IPS-15b (cell line): ENCODE data around the gene ASIC1.

Source experiments
- H3K27me3 ChIP-seq: one replicate; pipeline ENCODE4 v1.6.1; 2013; ENCODE audit warnings: low read length; ENCODE audit not compliant: control insufficient read depth, insufficient read depth
- H3K36me3 ChIP-seq: one replicate; pipeline ENCODE4 v1.6.1; 2013; ENCODE audit warnings: low read length; ENCODE audit not compliant: control insufficient read depth, insufficient read depth
- H3K4me1 ChIP-seq: one replicate; pipeline ENCODE4 v1.6.1; 2013; ENCODE audit warnings: mild to moderate bottlenecking, low read length; ENCODE audit not compliant: control insufficient read depth, insufficient read depth
- H3K4me3 ChIP-seq: one replicate; pipeline ENCODE4 v1.5.1; 2013; ENCODE audit warnings: low read depth, low read length
- H3K9ac ChIP-seq: one replicate; pipeline ENCODE4 v1.6.1; 2013; ENCODE audit warnings: low read depth, mild to moderate bottlenecking, low read length
- H3K9me3 ChIP-seq: one replicate; pipeline ENCODE4 v1.6.1; 2013; ENCODE audit warnings: mild to moderate bottlenecking, low read length; ENCODE audit not compliant: control insufficient read depth, insufficient read depth

The ASIC1 gene

DNA sequence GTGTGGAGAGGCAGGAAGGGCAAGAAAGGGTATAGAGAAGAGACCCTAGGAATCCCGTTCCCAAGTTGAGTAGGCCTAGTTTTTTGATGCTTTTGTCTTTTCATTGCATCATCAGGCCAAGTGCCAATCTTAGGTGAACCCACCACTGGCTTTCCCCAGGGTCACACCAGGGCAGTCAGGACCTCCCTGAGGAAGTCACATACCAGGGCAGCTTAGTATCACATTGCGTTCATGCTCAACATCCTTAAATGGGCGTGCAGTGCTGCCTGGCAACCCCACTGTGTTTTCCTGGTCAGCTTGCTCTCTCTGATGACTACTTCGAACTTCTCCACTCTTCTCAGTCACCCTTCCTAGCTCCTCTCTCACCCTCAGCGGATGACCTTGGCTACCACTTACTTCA is 9.0 kb downstream of the ASIC1 start:
- Histone ChIP-seq H3K27me3 (peaks cover 8% of the 10 kb centered on the region), H3K9ac (no peak overlapping the region), H3K9me3 (no peaks in the 10 kb centered on the region), H3K36me3 (no peaks in the 10 kb centered on the region), H3K4me3 (no peak overlapping the region), H3K4me1 (peaks cover 3% of the 10 kb centered on the region)

DNA sequence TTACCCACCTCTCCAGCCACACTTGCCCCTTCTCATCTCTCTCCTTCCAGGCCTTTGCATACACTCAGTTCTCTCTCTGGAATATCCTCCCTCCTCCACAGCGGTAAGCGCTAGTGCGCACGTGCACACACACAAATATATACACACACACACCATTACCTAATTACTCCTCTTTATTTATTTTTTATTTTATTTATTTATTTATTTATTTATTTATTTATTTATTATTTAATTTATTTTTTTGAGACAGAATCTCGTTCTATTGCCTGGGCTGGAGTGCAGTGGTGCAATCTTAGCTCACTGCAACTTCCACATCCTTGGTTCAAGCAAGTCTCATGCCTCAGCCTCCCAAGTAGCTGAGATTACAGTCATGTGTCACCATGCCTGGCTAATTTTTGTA is 11.7 kb downstream of the ASIC1 start:
- Histone ChIP-seq H3K27me3 (no peaks in the 10 kb centered on the region), H3K4me1 (peaks cover 6% of the 10 kb centered on the region), H3K4me3 (no peak overlapping the region), H3K9me3 (no peaks in the 10 kb centered on the region), H3K36me3 (no peaks in the 10 kb centered on the region), H3K9ac (no peak overlapping the region)

DNA sequence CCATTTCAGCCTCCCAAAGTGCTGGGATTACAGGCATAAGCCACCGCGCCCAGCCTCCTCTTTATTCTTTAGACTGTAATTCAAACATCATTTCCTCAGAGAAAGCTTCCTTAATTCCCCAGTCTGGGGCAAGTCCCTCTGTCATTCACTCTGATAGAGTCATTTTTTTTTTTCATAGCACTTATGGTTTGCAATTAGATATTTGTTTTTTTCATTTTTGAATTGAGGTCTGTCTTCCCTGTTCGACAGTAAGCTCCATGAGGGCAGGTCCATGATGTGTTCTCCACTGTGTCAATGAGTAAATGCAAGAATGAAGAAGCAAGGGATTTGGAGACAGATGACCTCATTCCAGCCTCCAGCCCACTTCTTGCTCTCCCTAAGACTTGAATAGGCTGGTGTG is 12.1 kb downstream of the ASIC1 start:
- Histone ChIP-seq H3K4me1 (peaks cover 6% of the 10 kb centered on the region), H3K4me3 (no peak overlapping the region), H3K9ac (no peak overlapping the region), H3K36me3 (no peaks in the 10 kb centered on the region), H3K9me3 (no peaks in the 10 kb centered on the region), H3K27me3 (no peaks in the 10 kb centered on the region)

DNA sequence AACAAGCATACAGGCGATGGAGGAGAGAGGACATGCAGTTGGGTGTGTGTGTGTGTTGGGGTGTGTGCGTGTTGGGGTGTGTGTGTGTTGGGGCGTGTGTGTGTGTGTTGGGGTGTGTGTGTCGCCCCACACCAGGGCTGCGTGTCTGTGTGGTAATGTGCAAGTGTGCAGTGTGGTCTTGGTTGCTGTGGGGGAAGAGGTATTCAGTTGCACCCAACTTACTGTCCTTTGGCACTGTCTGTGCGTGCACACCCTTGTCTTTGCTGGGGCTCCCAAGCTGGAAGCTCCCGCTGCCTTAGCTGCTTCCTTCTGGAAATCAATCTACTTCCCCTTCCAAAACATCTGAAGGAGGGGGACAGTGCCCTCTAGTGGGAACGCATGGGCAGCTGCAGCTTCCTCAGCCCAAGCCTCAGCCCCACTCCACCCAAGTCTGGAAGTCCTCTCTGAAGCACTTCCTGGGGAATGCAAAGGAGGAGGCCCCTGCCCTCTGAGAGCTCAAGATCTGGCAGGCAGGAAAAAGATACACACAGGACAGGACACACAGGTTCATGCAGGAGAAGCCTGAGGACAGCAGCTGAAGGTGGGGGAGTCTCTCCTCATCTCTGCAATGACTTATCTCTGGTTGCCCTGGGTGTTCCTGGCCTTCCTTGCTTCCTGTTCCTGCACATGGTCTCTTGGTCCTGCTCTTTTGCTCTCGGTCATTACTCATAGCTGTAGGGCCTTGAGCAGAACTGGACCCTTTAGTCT is 13.1 kb downstream of the ASIC1 start:
- no peaks in the 10 kb centered on the region for H3K27me3 ChIP-seq
- no peak overlapping the region for H3K4me3 ChIP-seq
- H3K4me1 ChIP-seq: peaks cover 6% of the 10 kb centered on the region
- no peaks in the 10 kb centered on the region for H3K9me3 ChIP-seq
- no peak overlapping the region for H3K9ac ChIP-seq
- no peaks in the 10 kb centered on the region for H3K36me3 ChIP-seq

DNA sequence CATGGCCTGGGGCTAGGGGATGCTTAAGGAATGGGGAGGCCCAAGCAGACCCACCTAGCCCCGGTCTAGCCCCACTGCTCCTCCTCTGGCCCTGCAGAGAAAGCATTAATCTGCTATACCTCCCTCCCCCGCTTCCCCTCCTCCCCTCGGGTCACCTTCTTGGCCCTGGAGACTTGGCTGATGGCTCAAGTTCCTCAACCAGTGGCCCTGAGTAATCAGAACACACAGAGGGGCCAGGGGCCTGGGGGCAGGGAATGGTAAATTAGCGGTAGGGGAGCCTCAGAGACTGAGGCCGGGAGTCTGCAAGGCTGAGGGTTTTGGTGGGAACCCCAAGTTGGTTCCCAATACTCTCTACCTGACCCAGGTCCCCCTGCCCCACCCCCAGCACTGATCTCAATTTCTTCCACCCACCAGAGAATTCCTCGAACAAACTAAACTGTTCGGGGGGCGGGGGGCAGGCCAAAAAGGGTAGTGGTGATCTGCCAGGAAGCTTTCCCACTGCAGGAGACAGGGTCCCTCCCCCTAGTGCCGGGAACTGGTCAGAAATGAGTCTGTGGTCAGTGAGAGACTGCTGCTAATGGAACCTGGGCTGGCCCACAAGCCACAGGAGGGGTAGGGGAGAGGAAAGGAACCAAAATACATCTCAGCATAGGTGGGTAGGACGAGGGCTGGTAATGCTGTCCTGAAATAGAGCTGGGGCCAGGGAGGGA is 15.0 kb downstream of the ASIC1 start:
- Histone ChIP-seq H3K36me3 (no peaks in the 10 kb centered on the region), H3K4me3 (no peak overlapping the region), H3K9me3 (no peaks in the 10 kb centered on the region), H3K4me1 (peaks cover 3% of the 10 kb centered on the region), H3K9ac (peak overlapping the region; percentile 16), H3K27me3 (no peaks in the 10 kb centered on the region)

DNA sequence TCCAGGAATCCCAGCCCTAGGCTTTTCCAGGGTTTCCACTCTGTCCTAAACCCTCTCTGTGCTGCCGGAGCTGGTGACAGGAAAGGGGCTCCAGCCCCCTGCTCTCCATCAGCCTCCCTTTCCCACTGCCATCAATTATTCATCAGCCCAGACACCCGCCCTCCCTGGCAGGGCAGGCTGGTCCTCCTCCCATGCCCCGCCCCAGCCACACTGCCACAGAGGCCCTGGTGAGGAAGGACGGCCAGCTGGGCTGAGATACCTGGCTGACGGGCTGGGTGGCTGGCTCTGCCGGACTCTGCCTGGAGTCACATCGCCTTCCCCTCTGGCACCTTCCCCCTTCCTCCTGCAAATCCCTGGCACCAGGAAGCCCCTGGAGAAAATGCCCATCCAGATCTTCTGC is 15.8 kb downstream of the ASIC1 start:
- no peak overlapping the region for H3K9ac ChIP-seq
- H3K36me3 ChIP-seq: no peaks in the 10 kb centered on the region

DNA sequence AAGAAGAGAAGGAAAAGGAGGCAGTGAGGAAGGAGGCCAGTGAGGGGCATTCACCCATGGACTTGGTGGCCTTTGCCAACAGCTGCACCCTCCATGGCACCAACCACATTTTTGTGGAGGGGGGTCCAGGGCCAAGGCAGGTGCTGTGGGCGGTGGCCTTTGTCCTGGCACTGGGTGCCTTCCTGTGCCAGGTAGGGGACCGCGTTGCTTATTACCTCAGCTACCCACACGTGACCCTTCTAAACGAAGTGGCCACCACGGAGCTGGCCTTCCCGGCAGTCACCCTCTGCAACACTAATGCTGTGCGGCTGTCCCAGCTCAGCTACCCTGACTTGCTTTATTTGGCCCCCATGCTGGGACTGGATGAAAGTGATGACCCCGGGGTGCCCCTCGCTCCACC is 16.3 kb downstream of the ASIC1 start:
- no peak overlapping the region for H3K9ac ChIP-seq
- H3K4me1 ChIP-seq: peaks cover 3% of the 10 kb centered on the region
- H3K27me3 ChIP-seq: no peaks in the 10 kb centered on the region
- no peaks in the 10 kb centered on the region for H3K9me3 ChIP-seq
- H3K4me3 ChIP-seq: no peak overlapping the region
- H3K36me3 ChIP-seq: no peaks in the 10 kb centered on the region

More for the DNA sequence above, 15.8 kb downstream of the ASIC1 start:
- peaks cover 3% of the 10 kb centered on the region for H3K4me1 ChIP-seq
- no peaks in the 10 kb centered on the region for H3K27me3 ChIP-seq
- H3K4me3 ChIP-seq: no peak overlapping the region
- no peaks in the 10 kb centered on the region for H3K9me3 ChIP-seq

DNA sequence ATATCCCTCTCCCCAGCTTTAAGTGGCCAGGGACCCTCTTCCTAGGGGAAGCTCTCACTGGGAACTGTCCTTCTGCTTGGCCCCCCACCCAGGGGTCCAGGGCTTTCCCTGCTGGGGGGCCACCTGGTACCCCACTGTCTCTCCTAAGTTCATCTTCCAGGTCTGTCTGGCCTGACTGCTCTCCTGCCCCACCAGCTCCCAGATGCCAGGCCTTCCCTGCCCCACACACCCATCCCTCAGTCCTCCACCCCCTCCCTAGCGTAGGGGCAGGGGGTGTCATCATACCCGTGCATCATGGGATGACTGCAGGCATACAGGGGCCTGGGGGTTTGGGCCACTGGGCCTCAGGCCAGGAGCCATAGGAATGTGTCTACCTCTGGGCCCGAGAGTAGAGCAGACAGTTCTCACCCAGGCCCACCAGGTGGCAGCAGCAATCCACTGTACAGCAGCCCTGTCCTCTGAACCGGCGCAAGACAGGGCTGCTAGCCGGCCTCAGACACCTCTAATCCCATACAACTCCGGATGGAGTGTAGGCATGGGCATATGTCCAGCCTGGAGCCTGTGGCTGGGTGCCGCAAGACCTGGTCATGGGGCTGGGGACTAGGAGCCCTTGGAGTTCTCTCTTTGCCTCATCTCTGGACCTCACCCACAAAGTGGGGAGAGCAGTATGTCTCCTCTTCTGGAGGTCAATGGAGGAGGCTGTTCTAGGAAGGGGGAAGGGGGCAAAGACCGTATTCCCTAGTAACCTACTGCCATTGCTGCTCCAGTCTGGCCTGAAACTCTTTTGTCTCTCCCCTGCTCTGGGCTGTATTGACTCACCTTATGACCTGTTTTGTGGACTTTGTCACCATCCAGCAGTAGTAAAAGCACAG is 17.8 kb downstream of the ASIC1 start:
- H3K4me1 ChIP-seq: peaks cover 3% of the 10 kb centered on the region
- H3K4me3 ChIP-seq: no peak overlapping the region
- H3K9ac ChIP-seq: peak overlapping the region; percentile 24
- H3K36me3 ChIP-seq: no peaks in the 10 kb centered on the region
- H3K27me3 ChIP-seq: peaks cover 2% of the 10 kb centered on the region
- no peaks in the 10 kb centered on the region for H3K9me3 ChIP-seq

DNA sequence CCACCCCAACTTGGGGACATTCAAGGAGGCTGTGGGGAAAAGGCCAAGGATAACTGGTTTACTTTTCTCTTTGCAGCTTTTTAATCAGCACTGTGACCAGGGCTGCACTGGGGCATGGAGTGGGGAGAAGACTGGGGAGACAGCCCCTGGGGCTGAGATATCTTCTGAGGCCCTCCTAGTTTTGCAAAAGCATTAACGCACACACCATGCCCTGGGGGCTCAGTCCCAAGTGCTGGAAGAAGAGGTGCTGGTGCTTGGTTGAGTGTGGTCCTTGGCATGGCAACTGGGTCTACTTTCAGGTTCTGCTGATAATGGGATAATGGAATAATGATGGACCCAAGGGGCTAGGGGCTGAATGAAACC is 18.4 kb downstream of the ASIC1 start:
- Histone ChIP-seq H3K4me3 (no peak overlapping the region), H3K9me3 (no peaks in the 10 kb centered on the region), H3K36me3 (no peaks in the 10 kb centered on the region), H3K9ac (no peak overlapping the region), H3K4me1 (peaks cover 7% of the 10 kb centered on the region), H3K27me3 (peaks cover 8% of the 10 kb centered on the region)

DNA sequence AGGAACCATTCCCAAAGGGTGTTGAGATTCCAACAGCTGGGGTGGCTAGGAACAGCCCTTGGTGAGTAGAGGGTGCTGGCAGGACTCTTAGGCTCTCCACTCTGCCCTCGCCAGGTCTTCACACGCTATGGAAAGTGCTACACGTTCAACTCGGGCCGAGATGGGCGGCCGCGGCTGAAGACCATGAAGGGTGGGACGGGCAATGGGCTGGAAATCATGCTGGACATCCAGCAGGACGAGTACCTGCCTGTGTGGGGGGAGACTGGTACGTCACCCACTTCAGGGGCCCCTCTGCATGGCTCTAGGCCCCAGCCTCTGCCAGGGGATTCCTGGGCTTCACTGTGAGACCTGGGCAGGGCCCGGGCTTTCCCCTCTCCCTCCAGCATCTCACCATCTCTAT is 19.7 kb downstream of the ASIC1 start:
- Histone ChIP-seq H3K9ac (no peak overlapping the region), H3K27me3 (peaks cover 16% of the 10 kb centered on the region), H3K4me3 (no peak overlapping the region), H3K9me3 (no peaks in the 10 kb centered on the region), H3K36me3 (no peaks in the 10 kb centered on the region), H3K4me1 (peaks cover 9% of the 10 kb centered on the region)

DNA sequence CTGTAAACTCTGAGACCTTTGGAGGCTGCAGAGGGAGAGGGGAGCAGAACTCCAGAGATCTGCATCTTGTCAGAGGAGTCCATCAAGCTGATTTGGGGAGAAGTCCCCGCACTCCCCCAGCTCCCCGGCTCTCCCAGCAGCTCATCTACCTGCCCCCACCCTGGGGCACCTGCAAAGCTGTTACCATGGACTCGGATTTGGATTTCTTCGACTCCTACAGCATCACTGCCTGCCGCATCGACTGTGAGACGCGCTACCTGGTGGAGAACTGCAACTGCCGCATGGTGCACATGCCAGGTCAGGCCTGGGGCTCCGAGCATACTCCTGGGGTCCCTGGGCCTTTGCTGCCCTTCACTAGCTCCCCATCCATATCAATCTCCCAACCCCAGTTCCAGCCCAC is 20.9 kb downstream of the ASIC1 start:
- Histone ChIP-seq H3K4me1 (peaks cover 6% of the 10 kb centered on the region), H3K9me3 (no peaks in the 10 kb centered on the region), H3K4me3 (no peak overlapping the region), H3K9ac (no peak overlapping the region), H3K36me3 (no peaks in the 10 kb centered on the region), H3K27me3 (peaks cover 19% of the 10 kb centered on the region)
